H54 (cell line): ENCODE measurements around the gene NTM.
"Not testable (repeated sequence)": the region's sequence is repeated elsewhere in the genome, so short reads cannot be mapped to it uniquely, and the experiment has no call there.

Experiments
- DNase-seq: peaks from one replicate; pipeline ENCODE4 v3.0.0; 2011; ENCODE audit warnings: low spot score, mixed read lengths; ENCODE audit not compliant: insufficient read length
- FAIRE-seq: peaks from 3 replicates; lab custom pipeline; 2011; peaks lifted over from hg19 to GRCh38; lab: Jason Lieb, UNC
- POLR2A ChIP-seq: IDR thresholded peaks from 2 replicates; pipeline ENCODE4 v1.6.1; 2011; ENCODE audit warnings: low read depth, mild to moderate bottlenecking, low read length

NTM gene

DNA sequence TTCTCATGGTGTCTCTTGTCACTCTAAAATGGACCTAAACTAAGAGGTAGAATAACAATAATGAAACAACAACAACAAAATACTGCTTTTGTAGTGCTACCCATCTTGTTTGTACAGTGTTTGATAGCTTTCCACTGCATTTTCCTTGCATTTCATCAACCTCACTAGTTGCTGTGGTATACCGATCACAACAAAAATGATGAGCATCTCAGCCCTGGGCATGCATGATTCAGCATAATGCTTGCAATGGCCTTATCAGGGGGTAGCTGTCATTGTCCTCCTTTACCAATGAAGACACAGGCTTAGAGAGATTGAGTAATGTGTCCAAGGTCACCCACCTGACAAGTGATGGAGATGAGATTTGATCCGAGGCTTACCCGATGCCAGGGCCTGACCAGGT is 682.5 kb downstream of the NTM start:
- no peak for TF ChIP-seq POLR2A
- DNase-seq (no peak), FAIRE-seq (no peak)

DNA sequence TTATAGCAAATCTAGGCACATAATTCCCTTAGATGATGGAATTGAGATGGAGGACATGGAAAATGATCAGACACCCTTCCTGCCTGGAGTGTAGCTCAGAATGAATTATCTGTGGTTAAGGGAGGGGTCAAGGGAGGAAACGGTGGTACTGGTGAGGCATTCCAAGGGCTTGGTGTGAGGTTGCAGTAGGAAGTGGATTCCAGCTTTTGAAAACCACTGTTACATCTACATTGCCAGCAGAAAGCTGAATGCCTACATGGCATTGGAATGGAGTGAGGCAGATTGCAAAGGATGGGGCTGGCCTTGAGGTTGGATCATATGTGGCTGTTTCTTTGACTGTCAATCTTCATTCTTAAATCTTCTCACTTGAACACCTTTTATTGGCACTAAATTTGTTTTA is 684.4 kb downstream of the NTM start:
- FAIRE-seq = peak; percentile 98
- TF ChIP-seq POLR2A = no peak
- peak; percentile 52 for DNase-seq

- FAIRE-seq (no peak), DNase-seq (no peak)
- no peak for TF ChIP-seq POLR2A
Observed at GRCh38 chr11:132055296-132055695, 684.9 kb downstream of the NTM start.

GRCh38 chr11:132056689-132057088 is 686.3 kb downstream of the NTM start:
- TF ChIP-seq POLR2A = no peak
- no peak for FAIRE-seq
- no peak for DNase-seq

GRCh38 chr11:132057266-132057665 is 686.9 kb downstream of the NTM start:
- no peak for TF ChIP-seq POLR2A
- FAIRE-seq (no peak), DNase-seq (no peak)

DNA sequence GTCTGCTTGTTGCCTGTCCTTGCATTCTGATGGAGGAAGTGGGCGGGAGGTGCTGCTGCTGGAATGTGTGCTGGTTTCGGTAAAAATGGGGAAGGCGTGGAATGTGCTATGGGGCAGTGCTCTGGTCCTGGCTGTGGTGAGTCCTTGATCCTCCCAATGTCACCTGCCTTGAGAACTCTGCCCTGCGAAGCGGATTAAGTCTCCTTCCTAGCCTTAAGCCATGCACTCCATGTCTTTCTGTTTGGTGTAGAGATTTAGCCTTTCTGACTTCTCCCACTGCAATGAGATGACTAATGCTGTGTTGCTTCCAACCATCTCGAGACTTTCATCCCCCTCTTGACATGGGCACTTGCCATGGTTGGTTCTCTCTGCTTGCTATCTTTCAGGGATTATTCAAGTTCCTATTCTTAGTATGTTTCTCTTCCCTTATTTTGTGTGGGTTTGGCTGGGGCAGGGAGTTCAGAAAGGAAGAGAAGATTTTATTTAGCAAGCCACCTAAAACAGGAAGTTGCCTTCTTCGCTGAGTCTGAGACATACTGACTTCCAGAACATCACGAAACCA is 687.9 kb downstream of the NTM start:
- FAIRE-seq = peak; percentile 11
- TF ChIP-seq POLR2A = no peak
- DNase-seq = no peak

DNA sequence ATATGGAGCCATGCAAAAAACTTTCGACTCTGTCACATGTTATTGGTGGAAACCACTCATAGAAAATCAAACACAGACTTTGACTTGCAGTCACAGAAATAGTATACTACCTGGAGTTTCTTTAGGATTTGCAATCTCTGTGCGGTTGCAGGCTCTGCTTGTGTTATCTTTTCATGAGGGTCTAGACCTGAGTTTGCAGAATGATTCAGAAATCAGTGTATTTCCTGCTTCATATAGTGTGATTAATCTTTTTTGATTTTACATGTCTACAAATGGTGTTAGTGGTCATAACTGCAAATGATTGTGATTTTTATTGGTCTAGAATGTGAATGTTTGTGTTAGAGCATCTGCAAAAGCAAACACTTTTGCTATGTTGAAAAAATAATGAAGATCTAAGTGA is 690.2 kb downstream of the NTM start:
- DNase-seq (no peak), FAIRE-seq (no peak)
- no peak for TF ChIP-seq POLR2A

DNA sequence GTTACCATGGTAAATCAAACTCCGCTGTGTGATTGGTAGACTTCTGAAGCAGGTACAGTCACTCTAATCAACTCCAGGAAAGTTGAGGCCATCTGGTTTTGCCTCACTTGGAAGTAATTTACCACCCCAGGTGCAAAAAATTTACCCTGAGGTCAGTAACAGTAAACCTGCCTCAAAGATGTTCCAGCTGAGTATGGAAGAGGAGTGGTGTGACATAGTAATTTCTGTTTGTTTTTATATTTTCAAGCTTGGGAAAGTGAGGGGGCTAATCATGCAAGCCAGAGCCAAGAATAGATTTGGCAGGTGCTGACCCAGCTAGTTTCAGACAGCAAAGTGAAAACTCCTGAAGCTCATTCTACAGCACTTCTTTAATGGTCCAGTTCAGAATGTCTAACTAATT is 691.6 kb downstream of the NTM start:
- TF ChIP-seq POLR2A = no peak
- no peak for FAIRE-seq
- DNase-seq = no peak

DNA sequence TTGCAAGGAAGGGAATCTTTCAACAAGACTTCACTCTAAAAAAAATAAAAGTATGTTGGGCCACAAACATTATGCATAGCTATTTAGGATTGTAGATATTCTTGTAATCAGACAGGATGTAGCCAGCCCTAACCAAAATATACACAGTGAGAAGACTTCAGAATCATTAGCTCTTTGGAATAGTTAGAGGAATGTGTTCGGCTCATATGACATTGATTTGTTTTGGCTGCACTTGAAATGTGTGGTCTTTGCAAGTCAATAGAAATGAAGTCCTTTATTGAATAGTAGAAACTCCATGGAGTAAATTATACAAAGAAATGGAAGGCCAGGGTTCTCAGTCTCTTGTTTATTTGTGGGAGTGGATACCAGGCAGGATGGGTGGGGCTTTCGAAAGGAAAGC is 692.1 kb downstream of the NTM start:
- no peak for FAIRE-seq
- no peak for TF ChIP-seq POLR2A
- no peak for DNase-seq

DNA sequence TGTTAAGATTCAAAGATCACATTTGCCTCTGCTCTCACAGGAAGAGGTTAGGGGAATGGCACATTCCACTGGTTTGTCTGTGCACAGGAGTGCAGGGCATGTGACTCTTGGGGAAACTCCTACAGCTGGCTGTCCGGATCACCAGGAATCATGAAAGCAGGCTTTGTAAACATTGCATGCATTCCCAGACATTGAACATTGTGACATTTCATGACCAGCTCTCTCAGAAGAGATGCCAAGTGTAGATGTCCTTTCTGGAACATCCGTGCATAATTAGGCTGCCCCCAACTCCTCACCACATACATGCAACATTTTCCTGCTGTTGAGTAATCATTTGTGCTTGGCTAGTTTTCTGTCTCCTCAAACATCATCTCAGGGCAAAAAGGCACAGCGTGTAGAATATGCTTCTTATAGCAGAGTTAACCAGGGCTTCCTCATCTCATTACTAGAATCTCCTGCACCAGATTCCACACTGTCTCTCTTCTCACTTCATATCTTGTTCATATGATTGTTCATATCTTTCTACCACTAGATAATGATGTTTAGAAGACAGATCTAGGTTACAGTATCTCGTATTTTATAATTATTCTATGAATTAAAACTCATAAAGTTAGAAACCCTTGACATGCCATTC is 694.7 kb downstream of the NTM start:
- DNase-seq = no peak
- FAIRE-seq = no peak
- no peak for TF ChIP-seq POLR2A

- DNase-seq (no peak), FAIRE-seq (no peak)
- no peak for TF ChIP-seq POLR2A
Observed at GRCh38 chr11:132068556-132068955, 698.1 kb downstream of the NTM start.

- FAIRE-seq, DNase-seq: not testable (repeated sequence)
Observed at GRCh38 chr11:132069593-132069992, 699.2 kb downstream of the NTM start.

DNA sequence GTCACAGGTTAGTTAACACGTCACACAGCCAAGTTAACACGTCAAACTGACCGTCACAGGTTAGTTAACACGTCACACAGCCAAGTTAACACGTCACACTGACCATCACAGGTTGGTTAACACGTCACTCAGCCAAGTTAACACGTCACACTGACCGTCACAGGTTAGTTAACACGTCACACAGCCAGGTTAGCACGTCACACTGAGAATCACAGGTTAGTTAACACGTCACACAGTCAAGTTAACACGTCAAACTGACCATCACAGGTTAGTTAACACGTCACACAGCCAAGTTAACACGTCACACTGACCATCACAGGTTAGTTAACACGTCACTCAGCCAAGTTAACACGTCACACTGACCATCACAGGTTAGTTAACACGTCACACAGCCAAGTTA is 700.5 kb downstream of the NTM start:
- not testable (repeated sequence) for FAIRE-seq, DNase-seq

DNA sequence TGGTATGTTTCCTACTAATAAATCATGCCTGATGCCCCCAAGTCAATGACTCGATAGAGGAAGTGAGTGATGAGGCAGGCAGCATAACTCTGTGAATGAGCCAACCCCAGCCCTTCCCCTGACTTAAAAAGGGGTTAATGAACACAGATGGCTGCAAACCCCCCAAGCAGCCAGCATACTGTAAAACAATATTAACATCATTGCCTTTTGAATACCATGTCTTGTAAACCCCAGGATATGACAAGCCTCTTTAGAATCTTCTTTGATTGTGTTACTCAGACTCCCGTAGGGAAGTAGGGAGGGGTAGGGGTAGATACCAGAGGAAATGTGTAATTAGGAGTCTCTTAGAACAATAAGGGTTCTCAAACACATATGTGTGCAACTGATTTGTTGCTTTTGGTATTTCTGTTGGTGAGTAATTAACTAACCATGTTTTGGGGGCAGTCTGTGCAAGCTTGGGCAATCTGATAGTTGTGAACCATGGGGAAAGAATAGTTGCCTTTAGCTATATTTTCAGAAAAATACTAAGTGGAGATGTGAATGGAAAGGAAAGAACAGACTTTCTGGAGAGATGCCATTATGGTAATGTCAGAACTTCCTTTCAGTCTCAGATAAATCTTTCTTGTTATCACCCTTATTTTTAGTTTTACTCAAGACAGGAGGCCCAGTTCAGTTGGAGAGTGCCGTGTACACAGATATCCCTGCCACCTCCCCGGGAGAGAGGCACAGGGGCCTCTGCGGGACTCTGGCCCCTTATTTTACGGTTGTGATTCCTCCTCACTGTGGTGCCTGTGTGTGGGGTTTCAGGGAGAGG is 701.8 kb downstream of the NTM start:
- no peak for TF ChIP-seq POLR2A
- DNase-seq (peak; percentile 48), FAIRE-seq (peak; percentile 36)

DNA sequence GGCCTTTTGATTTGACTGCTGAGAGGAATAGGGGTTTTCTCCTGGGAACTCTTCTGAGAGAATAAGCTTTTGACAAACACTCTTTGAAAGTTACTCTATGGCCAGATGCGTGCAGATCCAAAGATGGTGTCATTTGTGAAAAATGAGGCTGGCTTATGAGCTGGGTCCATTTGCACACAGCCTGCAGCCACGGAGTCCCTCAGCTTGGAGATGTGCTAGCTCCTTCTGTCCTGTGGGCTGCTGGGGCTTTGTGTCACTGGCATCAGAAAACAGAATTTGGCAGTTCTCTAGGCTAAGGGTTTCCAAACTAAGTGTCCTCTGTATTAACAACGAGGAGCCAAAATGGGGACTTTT is 702.4 kb downstream of the NTM start:
- DNase-seq = no peak
- TF ChIP-seq POLR2A = no peak
- no peak for FAIRE-seq
